NCI-H1930 (cell line): ENCODE results near the gene CCDC91.
A peak's percentile ranks its signal among the peaks of the same experiment; 100 is the strongest.

Source experiments
- DNase-seq, 2 experiments: peaks; one replicate each; lab custom pipeline; 2025; lab: John Stamatoyannopoulos, UW

The CCDC91 gene

DNA sequence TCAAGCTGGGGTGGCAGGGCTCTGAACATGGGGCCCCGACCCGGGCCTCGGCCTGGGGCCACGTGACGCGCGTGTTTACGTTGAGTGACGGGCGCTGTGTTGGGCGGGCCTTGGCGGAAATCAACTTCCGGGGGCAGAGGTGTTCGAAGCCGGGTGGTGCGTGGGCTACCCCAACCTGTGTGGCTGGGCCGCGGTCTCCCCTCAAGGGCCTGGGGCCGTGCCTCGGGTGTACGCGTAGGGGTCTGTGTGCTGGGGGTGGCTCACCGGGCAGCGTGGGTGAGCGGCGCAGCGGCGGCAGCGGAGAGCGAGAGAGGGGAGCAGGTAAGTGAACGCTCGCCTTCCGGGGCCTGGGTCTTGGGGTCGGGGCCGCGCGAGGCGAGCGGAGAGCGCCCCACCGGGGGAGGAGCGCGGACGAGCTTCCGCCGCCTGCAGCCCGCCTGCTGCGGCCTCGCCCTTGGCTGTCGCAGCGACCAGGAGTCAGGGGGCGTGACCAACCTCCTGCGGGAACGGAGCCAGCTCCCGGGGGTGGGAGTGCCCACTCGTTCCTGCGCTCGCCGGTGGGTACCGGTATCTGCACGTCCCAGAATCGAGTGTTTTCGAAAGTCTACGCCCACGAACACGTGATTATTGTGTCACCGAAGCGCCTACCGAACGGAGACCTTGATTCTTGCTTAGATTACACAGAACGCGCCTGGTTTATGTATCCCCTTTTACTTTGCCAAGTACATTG is at the start of gene CCDC91:
CCDC91 (plus strand) TSS at position 136 of the 730 bp plus-strand sequence. CDS start 66,760 bp downstream, outside the sequence.
- DNase-seq: peak; percentile 82 to 84

- no peak for DNase-seq
Observed at GRCh38 chr12:28144059-28144458, 46.2 kb upstream of the CCDC91 start.

- no peak for DNase-seq
Observed at GRCh38 chr12:28144532-28144931, 45.7 kb upstream of the CCDC91 start.

DNA sequence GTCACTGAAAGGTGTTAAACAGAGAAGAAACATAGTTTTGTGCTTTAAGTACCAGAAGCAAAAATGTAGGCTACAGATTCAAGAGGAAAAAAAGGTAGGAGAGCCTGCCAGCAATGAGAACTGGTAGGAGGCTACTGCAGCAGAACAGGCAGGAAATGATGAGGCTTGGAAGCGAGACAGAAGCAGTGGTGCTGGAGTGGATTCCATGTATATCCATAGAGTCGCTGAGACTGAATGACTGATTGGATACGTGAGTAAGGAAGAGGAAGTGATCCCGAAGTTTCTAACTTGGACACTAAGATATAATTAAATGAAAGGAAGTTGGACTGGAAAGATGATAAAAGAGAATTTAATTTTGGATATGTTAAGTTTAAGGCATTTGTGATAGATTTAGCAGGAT is 45.0 kb upstream of the CCDC91 start:
- no peak for DNase-seq

DNA sequence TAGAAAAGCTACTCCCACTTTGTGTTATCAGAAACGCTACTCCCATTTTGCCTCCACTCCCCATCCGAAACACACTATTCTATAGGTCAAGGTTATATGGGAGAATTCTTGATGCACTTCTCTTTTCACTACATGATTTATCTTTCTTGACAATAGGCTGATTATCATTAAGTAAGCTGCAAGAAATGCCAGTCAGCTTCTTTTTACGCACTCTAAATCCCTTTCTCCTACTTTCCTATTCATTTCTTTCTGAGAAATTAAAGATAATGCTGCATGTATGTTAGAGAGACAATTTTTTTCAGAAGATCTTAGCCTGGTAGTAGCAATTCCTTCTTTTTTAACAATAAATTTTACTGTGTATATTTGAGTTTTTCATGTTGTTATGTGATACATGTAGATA is 41.0 kb upstream of the CCDC91 start:
- DNase-seq: no peak

DNA sequence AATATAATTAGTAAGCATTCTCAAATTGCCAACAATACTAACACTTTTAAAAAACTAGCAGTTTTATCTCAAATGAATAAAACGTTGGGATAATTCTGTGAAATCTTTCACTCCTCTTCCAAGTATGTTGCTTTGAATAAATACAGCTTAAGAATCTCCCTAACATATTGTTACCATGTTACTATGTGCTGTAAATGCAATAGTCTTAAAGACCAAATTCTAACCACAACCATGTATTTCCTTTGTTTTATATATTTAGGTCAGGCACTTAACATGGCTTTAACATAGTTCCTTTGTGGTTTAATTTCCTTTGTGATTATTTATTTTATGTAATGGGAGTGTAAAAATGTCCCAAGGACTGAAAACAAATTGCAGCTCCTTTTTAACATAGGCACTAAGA is 33.9 kb upstream of the CCDC91 start:
- no peak for DNase-seq

DNA sequence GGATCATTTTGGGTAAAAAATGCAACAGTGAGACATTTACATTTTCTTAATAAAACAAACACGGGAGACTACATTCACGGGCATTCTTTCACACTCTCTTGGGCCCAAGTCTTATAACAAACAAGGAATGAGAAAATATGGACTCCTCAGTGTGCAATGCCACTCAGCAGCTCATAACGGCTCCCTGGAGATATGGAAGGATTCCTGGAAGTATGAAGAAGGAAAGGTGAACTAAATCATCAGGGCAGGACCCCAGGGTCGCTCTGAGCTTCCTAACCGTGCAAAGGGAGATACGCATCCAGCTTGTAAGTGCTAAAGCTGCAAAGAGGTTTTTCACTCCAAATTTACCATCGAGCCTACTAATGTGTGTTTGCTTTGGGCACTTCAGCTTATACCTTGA is 33.5 kb upstream of the CCDC91 start:
- no peak for DNase-seq

DNA sequence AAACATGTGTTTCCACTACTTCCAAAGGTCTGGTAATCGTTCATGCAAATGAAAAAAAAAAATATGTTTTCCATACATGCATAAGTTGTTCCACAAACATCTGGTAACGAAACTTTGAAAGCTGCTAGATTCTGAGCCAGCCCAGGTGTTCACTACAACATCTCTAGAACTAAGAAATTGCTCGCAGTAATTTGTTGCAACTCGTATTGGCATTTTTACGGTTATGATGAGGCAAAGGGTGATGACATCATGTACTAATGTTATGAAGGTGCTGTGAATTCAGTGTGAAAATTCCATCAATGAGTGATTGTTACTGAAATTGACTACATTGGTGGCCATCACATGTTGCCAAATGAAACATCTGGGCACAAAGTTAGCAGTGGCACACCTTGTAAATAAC is 31.9 kb upstream of the CCDC91 start:
- no peak for DNase-seq

DNA sequence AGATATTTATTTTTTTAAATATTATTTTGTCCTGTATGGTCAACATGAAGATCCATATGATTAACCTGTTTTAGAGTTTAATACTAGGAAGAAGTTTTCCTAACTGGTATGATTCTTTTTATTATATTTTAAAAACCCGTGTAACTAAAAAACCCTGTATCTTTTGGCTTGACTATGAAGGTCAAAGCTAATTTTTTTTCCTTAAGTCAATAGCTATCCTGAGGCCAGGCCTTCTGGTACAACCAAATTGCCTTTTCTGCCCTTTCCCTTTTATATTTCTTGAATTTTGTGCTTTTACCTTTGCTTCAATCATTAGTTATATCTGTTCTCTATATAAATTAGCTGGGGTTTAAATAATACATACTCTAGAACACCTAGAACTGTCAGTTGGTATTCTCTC is 30.6 kb upstream of the CCDC91 start:
- no peak for DNase-seq

- no peak for DNase-seq
Observed at GRCh38 chr12:28161697-28162096, 28.6 kb upstream of the CCDC91 start.

- DNase-seq: no peak
Observed at GRCh38 chr12:28162697-28163096, 27.6 kb upstream of the CCDC91 start.

- no peak for DNase-seq
Observed at GRCh38 chr12:28164644-28165275, 25.5 kb upstream of the CCDC91 start.

- DNase-seq: no peak
Observed at GRCh38 chr12:28167981-28168485, 22.2 kb upstream of the CCDC91 start.

DNA sequence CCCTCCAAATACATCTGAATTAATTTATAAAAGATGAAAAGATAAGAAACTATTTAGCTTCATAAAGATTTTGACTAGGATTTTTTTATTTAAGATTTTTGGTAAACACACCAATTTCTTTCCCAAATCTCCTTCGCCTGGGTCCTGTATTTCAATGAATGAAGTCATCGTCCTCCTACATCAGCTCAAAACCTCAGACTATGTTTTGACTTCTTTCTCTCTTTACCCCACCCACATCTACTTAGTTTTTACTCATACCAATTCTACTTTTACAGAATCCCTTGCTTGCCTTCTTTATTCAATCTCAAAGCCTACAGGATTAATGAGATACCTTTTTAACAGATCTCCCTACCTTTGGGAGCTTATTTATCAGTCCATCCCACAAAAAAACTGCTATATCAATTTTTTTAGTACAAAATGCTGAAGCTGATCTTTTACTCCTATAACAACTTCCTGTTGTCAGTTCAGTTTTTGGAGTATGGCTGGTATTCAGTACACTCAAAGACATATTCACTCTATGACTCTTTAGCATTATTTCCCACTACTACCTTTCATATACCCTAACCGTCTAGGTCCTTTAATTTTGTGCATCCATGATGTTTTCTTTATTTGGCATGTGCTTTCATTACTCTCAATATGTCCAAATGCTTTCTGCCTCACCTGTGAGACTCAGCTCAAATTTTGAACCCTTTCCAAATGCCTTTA is 18.7 kb upstream of the CCDC91 start:
- no peak for DNase-seq

DNA sequence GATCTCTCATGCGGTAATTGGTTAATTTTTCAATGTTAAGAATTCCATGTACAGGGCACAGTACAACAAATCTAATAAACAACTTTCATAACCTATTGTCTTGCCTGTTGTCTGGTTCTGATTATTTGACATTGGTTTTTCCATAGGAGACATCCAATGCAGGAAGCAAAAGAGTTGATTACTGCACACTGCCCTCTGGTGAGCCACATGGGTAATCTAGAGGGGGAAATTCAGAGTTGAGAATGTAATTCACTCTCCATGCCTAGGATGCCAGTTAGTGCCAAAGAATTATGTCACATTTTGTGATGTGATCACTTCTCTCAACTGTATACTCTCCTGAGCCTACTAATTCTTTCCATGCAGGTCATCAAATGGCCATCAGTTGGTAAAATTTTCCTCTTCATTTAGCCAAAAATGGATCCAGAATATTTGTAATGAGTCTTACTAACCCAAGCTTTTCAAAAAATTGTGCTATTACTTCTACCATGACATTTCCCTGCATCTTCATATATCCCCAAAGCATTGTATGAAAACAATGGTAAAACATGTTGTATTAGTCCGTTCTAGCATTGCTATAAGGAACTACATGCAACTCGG is 17.7 kb upstream of the CCDC91 start:
- DNase-seq: peak; percentile 20 to 26

DNA sequence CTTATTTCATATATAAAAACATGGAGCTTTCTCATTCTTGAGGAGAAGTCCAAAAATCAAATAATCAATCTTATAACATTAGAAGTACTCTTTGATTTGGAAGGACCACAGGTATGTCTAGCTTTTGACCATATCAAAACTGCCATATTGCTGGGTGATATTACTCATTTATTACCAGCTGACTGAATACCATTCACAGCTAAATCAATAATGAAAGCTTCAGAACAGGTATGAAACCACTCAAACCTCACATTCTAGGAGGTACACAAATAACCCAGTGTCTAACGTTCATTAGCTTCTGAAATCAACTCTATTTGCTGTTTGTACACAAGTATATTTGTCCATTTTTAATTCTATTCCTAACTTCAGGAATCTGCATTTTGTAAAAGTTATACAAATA is 16.8 kb upstream of the CCDC91 start:
- no peak for DNase-seq

GRCh38 chr12:28175098-28175589 is 15.1 kb upstream of the CCDC91 start:
- DNase-seq: no peak

DNA sequence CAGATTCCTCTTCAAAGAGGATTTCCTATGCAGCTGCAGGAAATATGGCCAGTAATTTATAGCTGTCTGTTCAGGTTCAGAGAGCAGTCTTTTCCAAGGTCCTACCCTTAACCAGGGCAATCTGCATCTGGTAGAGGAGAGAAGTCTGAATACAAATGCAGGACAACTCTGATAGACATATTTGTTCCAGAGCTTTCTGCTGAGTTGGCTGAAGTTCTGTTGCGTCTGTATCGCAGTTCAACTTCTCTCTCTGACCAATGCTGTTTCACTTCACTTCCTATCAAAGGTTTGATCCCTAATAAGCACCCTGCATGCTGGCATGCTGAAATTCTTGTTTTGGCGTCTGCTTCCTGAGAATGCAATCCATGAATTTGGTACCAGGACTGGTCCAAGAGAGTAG is 14.0 kb upstream of the CCDC91 start:
- DNase-seq: no peak

DNA sequence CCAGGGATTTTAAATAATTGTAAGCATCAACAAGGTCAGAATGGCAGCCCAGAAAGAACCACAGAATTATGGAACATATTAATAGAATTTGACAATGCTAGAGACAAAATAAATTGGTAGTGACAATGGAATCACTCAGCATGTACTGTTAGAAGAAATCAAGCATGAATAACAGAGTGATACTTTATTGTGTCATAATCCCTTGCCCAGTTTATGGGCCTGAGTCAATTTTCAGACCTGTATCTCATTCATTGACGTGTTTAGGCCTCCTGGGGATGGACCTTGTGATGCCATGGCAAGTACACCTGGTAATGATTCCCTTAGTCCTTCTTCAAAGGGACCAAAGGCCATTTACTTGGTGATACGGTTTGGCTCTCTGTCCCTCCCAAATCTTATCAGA is 12.8 kb upstream of the CCDC91 start:
- DNase-seq: no peak

DNA sequence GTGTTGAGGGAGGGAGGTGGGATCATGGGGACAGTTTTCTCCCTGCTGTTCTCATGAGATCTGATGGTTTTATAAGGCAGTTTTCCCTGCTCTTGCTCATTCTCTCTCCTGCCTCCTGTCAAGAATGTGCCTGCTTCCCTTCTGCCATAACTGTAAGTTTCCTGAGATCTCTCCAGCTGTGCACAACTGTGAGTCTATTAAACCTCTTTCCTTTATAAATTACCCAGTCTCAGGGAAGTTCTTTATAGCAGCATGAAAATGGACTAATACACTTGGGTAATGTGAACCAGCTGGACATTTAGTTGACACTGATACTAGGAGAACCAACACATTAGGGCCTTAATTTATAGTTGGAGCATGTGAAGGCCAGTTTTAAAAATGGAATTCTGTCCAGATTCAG is 12.4 kb upstream of the CCDC91 start:
- no peak for DNase-seq

DNA sequence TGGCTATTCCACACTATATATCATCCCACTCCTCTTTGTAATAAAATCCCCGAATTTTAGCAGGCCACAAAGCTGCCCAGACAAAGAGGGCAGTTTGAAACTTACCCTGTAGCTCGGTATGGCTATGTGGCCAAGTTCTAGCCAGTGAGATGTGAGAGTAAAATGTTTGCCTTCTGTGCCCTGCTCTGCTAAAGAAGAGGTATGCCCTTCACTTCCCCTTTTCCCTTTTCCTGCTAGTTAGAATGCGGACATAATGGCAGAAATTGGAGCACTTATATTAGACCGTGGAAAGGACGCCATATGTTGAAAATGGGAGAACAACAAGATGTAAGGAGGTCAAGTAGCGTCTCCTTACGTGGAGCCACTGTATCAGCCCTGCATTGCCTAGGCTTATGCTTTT is 11.5 kb upstream of the CCDC91 start:
- no peak for DNase-seq

DNA sequence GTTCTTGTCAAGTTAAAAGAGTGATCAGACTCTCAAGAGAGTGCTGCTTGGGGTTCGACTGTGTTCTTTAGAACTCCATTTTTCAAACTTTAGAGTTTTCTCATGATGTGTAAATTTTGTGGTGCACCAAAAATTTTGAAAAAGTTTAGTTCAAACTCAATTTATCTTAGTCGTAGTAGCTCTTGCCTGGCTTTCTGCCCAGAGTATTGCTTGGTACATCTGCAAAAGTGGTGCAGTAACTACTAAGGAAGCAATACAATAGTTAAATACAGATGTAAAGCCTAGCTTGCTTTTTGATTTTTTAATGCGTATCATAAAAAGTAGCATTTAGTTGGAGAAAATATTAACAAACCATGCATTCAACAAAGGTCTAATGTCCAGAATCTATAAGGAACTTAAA is 9.5 kb upstream of the CCDC91 start:
- no peak for DNase-seq
